ENCODE measurements around the gene CEACAM8. TPM values are rescaled to one million over a fixed set of nuclear protein-coding genes. Genes with fewer than 3 reads are reported as not detected.

CEACAM8 gene
- total RNA-seq, 1 donor from 2014 or later, result not detected

GRCh38 chr19:42531313-42531712, 63.4 kb downstream of the CEACAM8 start:
- Mint-ChIP-seq H3K9me3 (ENCODE audit: unreplicated experiment) (no peaks in the 10 kb centered on the region), H3K36me3 (ENCODE audit: low read depth, unreplicated experiment) (peaks cover 14% of the 10 kb centered on the region), H3K4me3 (ENCODE audit: unreplicated experiment) (no peak overlapping the region), H3K4me1 (ENCODE audit: unreplicated experiment) (peaks cover 25% of the 10 kb centered on the region), H3K27me3 (ENCODE audit: unreplicated experiment) (peaks cover 2% of the 10 kb centered on the region), H3K27ac (ENCODE audit: unreplicated experiment) (no peak overlapping the region)
- no peak for DNase-seq (ENCODE audit: low spot score)
- TF ChIP-seq CTCF (IDR thresholded peaks at IDR 0.05; ENCODE audit: unreplicated experiment), result no peak

Other genes with a start within 250 kb of the CEACAM8 start
- 4.1 TPM for gene CNFN, start 204.6 kb downstream of the CEACAM8 start, total RNA-seq (ENCODE audit: unreplicated experiment)
- 5.5 TPM for gene LIPE, start 167.5 kb downstream of the CEACAM8 start, total RNA-seq (ENCODE audit: unreplicated experiment)
- gene CXCL17, start 152.0 kb downstream of the CEACAM8 start, total RNA-seq (ENCODE audit: unreplicated experiment), result not detected
- 9.3 TPM for gene CEACAM1, start 66.4 kb downstream of the CEACAM8 start, total RNA-seq (ENCODE audit: unreplicated experiment)
- not detected for gene PSG3, start 145.6 kb upstream of the CEACAM8 start, total RNA-seq (ENCODE audit: unreplicated experiment)
- gene PSG8, start 170.8 kb upstream of the CEACAM8 start, total RNA-seq (ENCODE audit: unreplicated experiment), result not detected